ENCODE results near the gene TNS3. TPM values are rescaled to one million over a fixed set of nuclear protein-coding genes. Genes with fewer than 3 reads are reported as not detected.

The TNS3 gene
- total and polyA plus RNA-seq, 9 of the 15 experiments (the other 6 are each of a cell fraction or from before 2014, with no cell fraction given): 0.20 TPM; not detected in 8

DNA sequence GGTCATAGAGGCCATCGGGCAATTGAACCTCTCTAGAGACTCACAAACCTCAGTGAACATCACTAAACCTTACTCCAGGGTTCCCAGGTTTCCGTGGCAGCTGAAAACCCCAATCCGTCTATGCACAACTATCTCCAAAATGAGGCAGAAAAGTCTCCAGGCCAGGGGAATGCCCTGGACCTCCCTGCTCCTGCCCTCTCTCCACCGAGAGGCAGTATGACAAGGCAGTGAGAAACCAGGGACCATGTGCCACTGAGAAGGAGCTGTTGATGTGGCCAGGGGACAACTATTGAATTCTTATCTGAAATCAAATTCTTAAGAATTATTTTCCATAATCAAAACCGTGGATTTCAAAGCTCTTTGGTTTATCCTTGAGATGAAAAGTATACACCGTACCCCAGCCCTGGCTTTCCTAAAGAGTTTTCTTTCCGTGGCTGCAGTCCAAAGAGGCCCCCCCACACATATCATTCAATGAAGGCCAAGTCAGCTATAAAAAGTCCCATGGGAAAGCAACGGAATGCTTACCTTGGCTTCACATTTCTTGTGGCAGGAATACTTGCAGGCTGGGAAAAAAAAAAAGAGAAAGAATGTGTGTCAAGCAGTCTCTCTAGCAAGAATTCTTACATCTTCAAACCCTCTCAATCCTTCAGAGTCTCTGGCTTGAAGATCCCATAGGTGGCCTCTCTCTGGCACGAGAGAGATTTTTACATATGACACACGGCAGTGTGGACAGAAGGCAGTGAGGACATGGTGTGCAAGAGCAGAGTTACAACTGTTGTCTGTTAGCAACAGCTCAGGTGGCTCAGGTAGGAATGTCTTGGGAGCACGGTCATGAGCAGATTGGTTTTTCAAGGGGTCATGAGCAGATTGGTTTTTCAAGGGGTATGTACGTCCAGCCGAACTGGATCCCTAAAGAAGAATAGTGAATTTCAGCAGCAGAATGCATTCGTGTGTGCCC is 75.2 kb downstream of the TNS3 start:
- intact Hi-C loops (cut with micrococcal nuclease): no loop called here
- BruUV-seq (replicated peaks): no TSS peak
- ATAC-seq (no peak), DNase-seq (ENCODE audit: extremely low read depth in 1 of 4, low spot score in 3 of 4) (no peak), FAIRE-seq (no peak)
- no peak overlapping the region for H2AFZ ChIP-seq (ENCODE audit: low read depth, low read length)
- no peak overlapping the region for H3K4me3 ChIP-seq
- H3K27me3 ChIP-seq (ENCODE audit: control insufficient read depth in 2 of 2, insufficient read depth in 2 of 2, low read length in 2 of 2): peaks cover 10 to 79% of the 10 kb centered on the region in 2 experiments
- in situ Hi-C loops (cut with MboI): no loop called here
- POLR2A ChIA-PET: interaction anchor here (0.6 to 1.3 kb wide), 6 partner anchors 16 to 347 kb away, joined by 3 read pairs; no protein-coding TSS in a partner anchor
- H3K9ac ChIP-seq (ENCODE audit: insufficient read depth in 1 of 2, low read depth in 2 of 2, low read length in 2 of 2): no peak overlapping the region
- 0% methylated on average over 14 of the region's 14 CpGs for WGBS (ENCODE audit: insufficient coverage, low coverage, missing lambda C conversion rate)
- no peak overlapping the region for H3K4me2 ChIP-seq (ENCODE audit: insufficient read depth, low read length)
- CTCF ChIA-PET (ENCODE audit: low intra/inter-chr PET ratio): no interaction called here
- H3K27ac ChIP-seq (ENCODE audit: extremely low read depth, low read depth, low read length): no peak overlapping the region
- no peaks in the 10 kb centered on the region for H3K79me2 ChIP-seq (ENCODE audit: control insufficient read depth, insufficient read depth, low read length)
- no peaks in the 10 kb centered on the region for H3K4me1 ChIP-seq (replicated peaks in 1 of 2; ENCODE audit: control insufficient read depth in 2 of 2, insufficient read depth in 2 of 2, low read length in 2 of 2)
- 0 out of 2 replicates have a peak, but pooled peaks cover 4% of the 10 kb centered on the region for H4K20me1 ChIP-seq (replicated peaks; ENCODE audit: control insufficient read depth, insufficient read depth, low read length)
- H3K9me1 ChIP-seq (ENCODE audit: control insufficient read depth, insufficient read depth, low read length): no peaks in the 10 kb centered on the region
- H3K36me3 ChIP-seq (ENCODE audit: control insufficient read depth, insufficient read depth, low read length): no peaks in the 10 kb centered on the region
- no peaks in the 10 kb centered on the region for H3K9me3 ChIP-seq (replicated peaks; ENCODE audit: control insufficient read depth, insufficient read depth, low read depth, low read length)
- TF ChIP-seq DLX4 (CRISPR knock-in tag; IDR thresholded peaks at IDR 0.05) (no peak), HNRNPL (IDR thresholded peaks at IDR 0.05; ENCODE audit: low read depth, low read length) (no peak), NCOA6 (IDR thresholded peaks at IDR 0.05) (no peak), CREBBP (IDR thresholded peaks at IDR 0.05; ENCODE audit: low read depth, low read length) (no peak), PKNOX1 (IDR thresholded peaks at IDR 0.05) (no peak), IFI16 (CRISPR knock-in tag; IDR thresholded peaks at IDR 0.05) (no peak), ZNF778 (CRISPR knock-in tag; IDR thresholded peaks at IDR 0.05) (no peak), ZKSCAN8 (CRISPR knock-in tag; IDR thresholded peaks at IDR 0.05) (no peak), SMARCE1 (IDR thresholded peaks at IDR 0.05) (no peak), ZNF785 (CRISPR knock-in tag; IDR thresholded peaks at IDR 0.05) (no peak), SRSF1 (IDR thresholded peaks at IDR 0.05; ENCODE audit: low read depth, low read length) (no peak), HEY1 (CRISPR knock-in tag; IDR thresholded peaks at IDR 0.05; ENCODE audit: borderline replicate concordance) (no peak), CHD4 (IDR thresholded peaks at IDR 0.05; ENCODE audit: insufficient read depth, insufficient replicate concordance, low read depth, low read length, poor library complexity, severe bottlenecking) (no peak), ZBTB8A (IDR thresholded peaks at IDR 0.05; ENCODE audit: partially characterized antibody) (no peak), RCOR1 (IDR thresholded peaks at IDR 0.05; ENCODE audit: borderline replicate concordance in 1 of 2, low read depth in 2 of 2, low read length in 2 of 2) (no peak)
- TF ChIP-seq, protein P1, sequence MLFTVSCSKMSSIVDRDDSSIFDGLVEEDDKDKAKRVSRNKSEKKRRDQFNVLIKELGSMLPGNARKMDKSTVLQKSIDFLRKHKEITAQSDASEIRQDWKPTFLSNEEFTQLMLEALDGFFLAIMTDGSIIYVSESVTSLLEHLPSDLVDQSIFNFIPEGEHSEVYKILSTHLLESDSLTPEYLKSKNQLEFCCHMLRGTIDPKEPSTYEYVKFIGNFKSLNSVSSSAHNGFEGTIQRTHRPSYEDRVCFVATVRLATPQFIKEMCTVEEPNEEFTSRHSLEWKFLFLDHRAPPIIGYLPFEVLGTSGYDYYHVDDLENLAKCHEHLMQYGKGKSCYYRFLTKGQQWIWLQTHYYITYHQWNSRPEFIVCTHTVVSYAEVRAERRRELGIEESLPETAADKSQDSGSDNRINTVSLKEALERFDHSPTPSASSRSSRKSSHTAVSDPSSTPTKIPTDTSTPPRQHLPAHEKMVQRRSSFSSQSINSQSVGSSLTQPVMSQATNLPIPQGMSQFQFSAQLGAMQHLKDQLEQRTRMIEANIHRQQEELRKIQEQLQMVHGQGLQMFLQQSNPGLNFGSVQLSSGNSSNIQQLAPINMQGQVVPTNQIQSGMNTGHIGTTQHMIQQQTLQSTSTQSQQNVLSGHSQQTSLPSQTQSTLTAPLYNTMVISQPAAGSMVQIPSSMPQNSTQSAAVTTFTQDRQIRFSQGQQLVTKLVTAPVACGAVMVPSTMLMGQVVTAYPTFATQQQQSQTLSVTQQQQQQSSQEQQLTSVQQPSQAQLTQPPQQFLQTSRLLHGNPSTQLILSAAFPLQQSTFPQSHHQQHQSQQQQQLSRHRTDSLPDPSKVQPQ (CRISPR knock-in tag; IDR thresholded peaks at IDR 0.05; ENCODE audit: borderline replicate concordance): no peak
